Measurements from ENCODE around the gene RNF14. TPM values are rescaled to one million over a fixed set of nuclear protein-coding genes. Genes with fewer than 3 reads are reported as not detected.

RNF14 gene
- total and polyA plus RNA-seq, 8 donors, result 14.4 to 67.4 (median 28.3) TPM

- peak within 1 kb of the TSS; percentile 93 to 99 (median 95) for H3K27ac ChIP-seq
- peak in 2 of 4 donors; percentile 17 to 65 for TF ChIP-seq POLR2A (IDR thresholded peaks at IDR 0.05)
- peak in 1 of 7 experiments; percentile 21 for TF ChIP-seq CTCF (IDR thresholded peaks at IDR 0.05)
- no peak for TF ChIP-seq EP300 (IDR thresholded peaks at IDR 0.05)
- TF ChIP-seq POLR2AphosphoS5 (IDR thresholded peaks at IDR 0.05), result peak; percentile 39 to 94 (median 90)
- no peaks in the 10 kb centered on the region for H3K27me3 ChIP-seq
- H3K4me3 ChIP-seq, result peak within 1 kb of the TSS; percentile 48 to 65 (median 59)
- H3K9me3 ChIP-seq, result no peaks in the 10 kb centered on the region
- 0 to 2% (median 1%) methylated on average over 37 to 53 of the region's 53 CpGs for WGBS, 5 donors
- H3K4me1 ChIP-seq, result peaks cover 7 to 42% (median 24%) of the 10 kb centered on the region in 4 donors
- intact Hi-C loops (cut with DNase I; ENCODE audit: low total_unique reads), result no loop called here
- peak; percentile 95 to 97 for DNase-seq
- H3K36me3 ChIP-seq, result peaks cover 24 to 41% (median 40%) of the 10 kb centered on the region in 4 donors
These were observed 45.2 kb upstream of the RNF14 start, which contains the start of gene DELE1 for GRCh38 chr5:141923448-141924313. TSS of gene DELE1 (plus strand) at chr5:141923871. CDS start at chr5:141923942, 71 bp downstream.

- WGBS, 5 donors, result 79 to 88% (median 85%) methylated on average over 2 of the region's 2 CpGs
- H3K4me1 ChIP-seq, result peaks cover 7 to 42% (median 24%) of the 10 kb centered on the region in 4 donors
- no peaks in the 10 kb centered on the region for H3K27me3 ChIP-seq
- no peak overlapping the region for H3K27ac ChIP-seq
- no peak for DNase-seq
- H3K9me3 ChIP-seq, result no peaks in the 10 kb centered on the region
- intact Hi-C loops (cut with DNase I; ENCODE audit: low total_unique reads), result no loop called here
- peaks cover 50 to 68% (median 67%) of the 10 kb centered on the region in 4 donors for H3K36me3 ChIP-seq
- H3K4me3 ChIP-seq, result no peak overlapping the region
- TF ChIP-seq POLR2AphosphoS5 (IDR thresholded peaks at IDR 0.05) (no peak), POLR2A (IDR thresholded peaks at IDR 0.05) (no peak), EP300 (IDR thresholded peaks at IDR 0.05) (no peak), CTCF (IDR thresholded peaks at IDR 0.05) (no peak)
These were observed 42.5 kb upstream of the RNF14 start for GRCh38 chr5:141926434-141926833.

GRCh38 chr5:141928051-141928450 lies 40.9 kb upstream of the RNF14 start:
- Histone ChIP-seq H3K27ac (no peak overlapping the region), H3K4me1 (peaks cover 7 to 34% (median 19%) of the 10 kb centered on the region in 4 donors), H3K36me3 (peaks cover 60 to 84% (median 84%) of the 10 kb centered on the region in 4 donors), H3K4me3 (no peak overlapping the region), H3K27me3 (no peaks in the 10 kb centered on the region), H3K9me3 (no peaks in the 10 kb centered on the region)
- intact Hi-C loops (cut with DNase I; ENCODE audit: low total_unique reads), result no loop called here
- TF ChIP-seq POLR2A (IDR thresholded peaks at IDR 0.05) (no peak), EP300 (IDR thresholded peaks at IDR 0.05) (no peak), CTCF (IDR thresholded peaks at IDR 0.05) (no peak), POLR2AphosphoS5 (IDR thresholded peaks at IDR 0.05) (no peak)
- DNase-seq, result no peak
- WGBS, 5 donors, result 71 to 91% (median 85%) methylated on average over 7 to 8 of the region's 8 CpGs

DNA sequence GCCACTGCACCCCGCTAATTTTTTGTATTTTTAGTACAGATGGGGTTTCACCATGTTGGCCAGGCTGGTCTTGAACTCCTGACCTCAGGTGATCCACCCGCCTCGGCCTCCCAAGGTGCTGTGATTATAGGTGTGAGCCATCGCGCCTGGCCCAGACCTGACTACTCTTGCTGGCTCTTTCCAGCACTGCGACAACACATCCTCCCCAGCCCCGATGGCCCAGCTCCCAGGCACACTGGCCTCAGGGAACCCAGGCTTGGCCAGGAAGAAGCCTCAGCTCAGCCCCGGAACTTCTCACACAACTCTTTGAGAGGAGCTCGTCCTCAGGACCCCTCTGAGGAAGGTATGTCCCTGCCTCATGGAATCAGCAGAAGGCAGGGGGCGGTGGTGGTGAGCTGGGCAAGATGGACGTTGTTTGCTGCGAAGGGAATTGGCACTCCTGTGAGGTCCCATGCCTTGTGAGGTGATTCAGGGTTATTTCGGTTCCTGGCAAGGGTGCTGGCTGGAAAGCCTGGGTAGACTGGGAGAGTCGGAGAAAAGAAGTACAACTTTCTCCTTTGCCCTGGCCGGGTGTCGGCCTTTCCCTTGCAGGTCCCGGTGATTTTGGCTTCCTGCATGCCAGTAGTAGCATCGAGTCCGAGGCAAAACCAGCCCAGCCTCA lies 39.4 kb upstream of the RNF14 start:
- Histone ChIP-seq H3K9me3 (no peaks in the 10 kb centered on the region), H3K36me3 (peaks cover 72 to 99% (median 98%) of the 10 kb centered on the region in 4 donors), H3K27ac (no peak overlapping the region), H3K27me3 (no peaks in the 10 kb centered on the region), H3K4me3 (no peak overlapping the region), H3K4me1 (peaks cover 2 to 26% (median 9%) of the 10 kb centered on the region in 4 donors)
- WGBS, 5 donors, result 92 to 96% (median 94%) methylated on average over 17 to 19 of the region's 19 CpGs
- DNase-seq, result no peak
- intact Hi-C loops (cut with DNase I; ENCODE audit: low total_unique reads), result no loop called here
- TF ChIP-seq EP300 (IDR thresholded peaks at IDR 0.05) (no peak), CTCF (IDR thresholded peaks at IDR 0.05) (no peak)
